HUES64 (cell line): ENCODE results near the gene PRLR.

Source experiments
- H3K27ac ChIP-seq: 2 replicates; pipeline ENCODE4 v1.7.0; 2013; ENCODE audit warnings: low read depth, low read length, inconsistent platforms
- H3K27me3 ChIP-seq: 2 replicates; pipeline ENCODE4 v1.6.1; 2013; ENCODE audit warnings: mild to moderate bottlenecking, low read length; ENCODE audit not compliant: insufficient read depth
- H3K36me3 ChIP-seq: 2 replicates; pipeline ENCODE4 v1.6.1; 2013; ENCODE audit warnings: mild to moderate bottlenecking, low read length; ENCODE audit not compliant: insufficient read depth
- H3K4me1 ChIP-seq: 2 replicates; pipeline ENCODE4 v1.6.1; 2013; ENCODE audit warnings: mild to moderate bottlenecking, low read length, moderate library complexity; ENCODE audit not compliant: insufficient read depth
- H3K4me3 ChIP-seq: 2 replicates; pipeline ENCODE4 v1.5.1; 2013; ENCODE audit warnings: mild to moderate bottlenecking, low read length, moderate library complexity
- H3K9ac ChIP-seq: 2 replicates; pipeline ENCODE4 v1.6.1; 2013; ENCODE audit warnings: mild to moderate bottlenecking, low read depth, low read length
- H3K9me3 ChIP-seq: 2 replicates; pipeline ENCODE4 v1.6.1; 2013; ENCODE audit warnings: low read depth, low read length; ENCODE audit not compliant: insufficient read depth
- WGBS: fragments of 150-250, 120-280 bp; methylation state at CpG from one replicate; pipeline ENCODE4 v1.1.7; 2013; ENCODE audit warnings: missing lambda C conversion rate; 5-methylcytosine and 5-hydroxymethylcytosine counted together

PRLR gene

DNA sequence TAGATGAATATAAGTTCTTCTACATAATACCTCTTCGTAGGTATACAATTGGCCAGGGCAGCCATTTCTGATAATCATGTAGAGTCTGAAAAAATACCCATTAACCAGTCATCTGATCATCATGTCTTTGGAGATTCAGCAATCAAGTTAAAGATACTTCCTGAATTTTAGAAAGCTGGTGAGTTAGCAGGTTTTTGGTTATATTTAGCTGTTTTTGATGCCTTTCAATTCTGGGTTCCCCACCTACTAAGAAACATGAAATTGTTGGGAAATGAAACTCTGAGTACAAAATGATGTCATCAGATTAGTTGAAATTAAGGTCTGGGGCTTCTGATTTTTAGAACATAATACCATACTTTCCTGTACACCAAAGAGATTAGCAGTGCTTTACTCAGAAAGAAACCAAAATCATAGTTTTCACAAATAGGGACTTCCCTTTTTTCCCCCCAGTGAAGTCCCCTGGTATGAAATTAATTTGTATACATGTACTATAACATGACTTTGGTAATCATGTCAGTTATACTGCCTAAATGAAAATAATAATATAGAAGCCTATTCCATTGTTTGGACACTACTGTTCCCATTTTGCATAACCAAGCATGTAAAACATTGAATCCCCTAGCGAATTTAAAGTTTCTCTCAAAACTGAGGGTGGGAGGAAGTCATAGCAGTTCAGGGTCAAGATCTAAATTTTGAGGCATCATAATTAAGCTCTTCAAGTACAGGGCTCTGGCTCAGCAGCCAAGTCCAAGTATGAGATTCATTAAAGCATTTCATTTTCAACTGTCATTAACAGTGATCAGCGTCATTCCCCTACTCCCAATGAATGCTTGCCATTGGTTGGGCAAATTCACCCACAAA is 17.9 kb downstream of the PRLR start:
- Histone ChIP-seq H3K36me3 (no peaks in the 10 kb centered on the region), H3K9ac (no peak overlapping the region), H3K9me3 (no peaks in the 10 kb centered on the region), H3K27me3 (no peaks in the 10 kb centered on the region), H3K4me1 (no peaks in the 10 kb centered on the region), H3K27ac (no peak overlapping the region), H3K4me3 (no peak overlapping the region)
- WGBS: 65% methylated on average over 3 of the region's 3 CpGs

DNA sequence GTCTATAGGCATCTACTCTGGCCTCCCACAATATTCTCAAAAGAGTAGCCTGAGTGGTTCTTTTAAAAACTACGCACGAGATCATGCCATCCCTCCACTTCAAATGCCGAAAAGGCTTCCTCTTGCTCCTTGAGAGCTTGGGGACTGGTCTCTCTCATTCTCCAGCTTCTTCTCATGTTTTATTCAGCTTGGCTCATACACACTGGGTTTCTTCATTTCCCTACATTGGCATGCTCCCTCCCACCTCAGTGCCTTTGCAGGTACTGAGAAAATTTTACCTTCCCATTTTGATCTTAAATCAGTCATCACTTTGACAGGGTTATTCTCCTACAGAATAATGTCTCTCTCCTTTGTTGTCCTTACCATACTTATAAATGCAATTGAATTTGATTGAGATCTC is 20.4 kb downstream of the PRLR start:
- Histone ChIP-seq H3K4me3 (no peak overlapping the region), H3K9me3 (no peaks in the 10 kb centered on the region)

DNA sequence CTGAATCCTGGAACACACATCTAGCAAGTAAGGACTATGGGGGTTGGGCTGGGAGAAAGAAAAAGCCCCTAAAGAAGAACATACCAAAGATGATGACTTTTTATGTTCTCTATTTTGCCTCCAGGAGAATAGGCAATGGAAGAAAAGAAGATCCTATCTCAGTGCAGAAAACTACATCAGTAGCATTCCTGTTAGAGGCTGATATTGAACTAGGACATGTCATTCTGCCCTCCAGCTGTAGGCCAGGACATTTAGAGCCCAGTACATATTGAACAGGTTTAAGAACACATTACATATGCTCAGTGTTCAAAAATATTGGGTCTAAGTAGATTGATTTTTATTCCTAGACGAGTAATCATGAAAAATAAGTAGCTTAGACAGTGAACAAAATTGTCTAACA is 24.7 kb downstream of the PRLR start:
- Histone ChIP-seq H3K4me1 (no peaks in the 10 kb centered on the region), H3K27me3 (no peaks in the 10 kb centered on the region), H3K9ac (no peak overlapping the region), H3K4me3 (no peak overlapping the region), H3K36me3 (no peaks in the 10 kb centered on the region), H3K27ac (no peak overlapping the region), H3K9me3 (no peaks in the 10 kb centered on the region)
- WGBS: no CpG with 5 or more reads among the region's 1 CpG

More for the DNA sequence above, 20.4 kb downstream of the PRLR start:
- Histone ChIP-seq H3K27ac (no peak overlapping the region), H3K9ac (no peak overlapping the region), H3K36me3 (no peaks in the 10 kb centered on the region), H3K4me1 (no peaks in the 10 kb centered on the region), H3K27me3 (no peaks in the 10 kb centered on the region)
- 93% methylated on average over 3 of the region's 3 CpGs for WGBS

DNA sequence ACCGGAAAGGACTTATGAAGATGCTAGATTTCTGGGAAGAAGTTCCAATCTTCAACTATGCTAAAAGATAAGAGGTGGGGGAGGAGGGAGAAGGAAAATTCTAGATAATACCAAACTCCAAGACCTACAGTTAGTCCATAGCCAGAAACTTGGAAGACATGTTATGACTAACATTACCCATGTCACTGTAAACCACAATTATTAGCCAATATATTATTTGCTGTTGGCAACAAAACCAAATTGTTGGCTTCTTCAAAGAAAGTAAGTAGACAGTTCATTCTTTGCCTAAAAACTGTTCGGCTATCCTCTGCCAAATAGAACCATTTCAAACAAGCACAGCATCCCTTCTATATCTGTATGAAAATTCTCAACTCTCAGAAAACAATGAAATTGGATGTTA is 25.1 kb downstream of the PRLR start:
- H3K9ac ChIP-seq: no peak overlapping the region
- no peaks in the 10 kb centered on the region for H3K27me3 ChIP-seq
- H3K27ac ChIP-seq: no peak overlapping the region
- no peaks in the 10 kb centered on the region for H3K4me1 ChIP-seq
- H3K4me3 ChIP-seq: no peak overlapping the region
- WGBS: 92% methylated on average over 1 of the region's 2 CpGs
- H3K9me3 ChIP-seq: no peaks in the 10 kb centered on the region
- H3K36me3 ChIP-seq: no peaks in the 10 kb centered on the region

DNA sequence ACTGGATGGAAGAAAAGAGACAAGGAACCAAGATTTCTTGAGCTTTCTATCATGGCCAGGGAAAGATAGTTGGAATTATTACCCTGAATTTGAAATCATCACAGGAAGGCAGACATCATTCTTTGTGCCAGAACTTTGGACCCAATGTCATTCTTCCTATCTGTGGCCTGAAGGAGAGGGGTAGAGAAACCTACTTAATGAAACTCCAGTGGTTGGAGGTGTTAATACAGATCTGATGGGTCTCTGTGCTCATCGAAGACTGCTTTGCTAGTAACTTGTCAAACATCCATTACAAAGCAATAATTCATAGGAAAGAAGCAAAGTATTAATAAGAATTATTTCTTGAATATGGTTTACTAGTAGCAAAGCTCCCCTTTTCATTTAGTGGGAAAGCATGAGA is 26.9 kb downstream of the PRLR start:
- H3K27ac ChIP-seq: no peak overlapping the region
- H3K4me1 ChIP-seq: 0 out of 2 replicates have a peak, but pooled peaks cover 6% of the 10 kb centered on the region
- no peaks in the 10 kb centered on the region for H3K27me3 ChIP-seq
- H3K9ac ChIP-seq: no peak overlapping the region
- no peaks in the 10 kb centered on the region for H3K9me3 ChIP-seq
- no peak overlapping the region for H3K4me3 ChIP-seq
- H3K36me3 ChIP-seq: no peaks in the 10 kb centered on the region
- WGBS: no CpG with 5 or more reads among the region's 1 CpG

DNA sequence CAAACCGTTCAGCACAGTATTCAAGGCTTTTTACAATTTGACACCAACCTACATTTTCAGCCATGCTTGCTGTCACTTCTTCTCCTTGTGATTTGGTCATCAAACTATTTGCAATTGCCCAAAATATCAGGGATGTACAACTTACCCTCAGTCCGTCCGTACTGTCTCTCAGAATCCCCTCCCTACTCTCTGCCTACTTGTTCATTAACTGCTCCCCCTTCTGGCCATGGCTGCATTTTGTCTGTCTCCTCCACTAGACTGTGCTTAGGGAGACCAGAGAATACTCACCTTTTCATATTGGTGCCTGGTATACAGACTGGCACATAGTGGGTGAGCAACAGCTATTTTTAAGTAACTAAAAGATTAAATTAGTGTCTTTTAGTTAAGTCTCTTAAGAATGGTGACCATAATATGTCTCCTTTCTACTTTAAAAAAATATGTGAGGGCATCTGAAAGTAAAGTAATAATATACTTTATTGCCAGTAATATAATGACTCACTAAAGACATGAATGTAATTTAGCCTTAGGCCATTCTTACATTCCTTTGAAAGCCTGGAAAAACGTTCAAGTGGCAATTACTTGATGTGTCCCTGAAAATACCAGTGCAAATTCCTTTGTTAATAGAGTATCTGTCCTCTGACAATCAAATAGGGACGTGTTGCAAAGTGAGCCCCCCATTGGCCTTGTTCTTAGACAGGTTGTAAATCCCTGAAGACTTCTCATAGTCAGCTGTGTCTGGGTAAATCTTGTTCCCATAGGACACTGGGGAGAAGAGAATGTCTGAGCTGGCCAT is 27.8 kb downstream of the PRLR start:
- WGBS: 70% methylated on average over 5 of the region's 5 CpGs
- Histone ChIP-seq H3K27ac (no peak overlapping the region), H3K4me3 (no peak overlapping the region), H3K9ac (no peak overlapping the region), H3K36me3 (no peaks in the 10 kb centered on the region), H3K27me3 (no peaks in the 10 kb centered on the region), H3K9me3 (no peaks in the 10 kb centered on the region), H3K4me1 (0 out of 2 replicates have a peak, but pooled peaks cover 6% of the 10 kb centered on the region)

DNA sequence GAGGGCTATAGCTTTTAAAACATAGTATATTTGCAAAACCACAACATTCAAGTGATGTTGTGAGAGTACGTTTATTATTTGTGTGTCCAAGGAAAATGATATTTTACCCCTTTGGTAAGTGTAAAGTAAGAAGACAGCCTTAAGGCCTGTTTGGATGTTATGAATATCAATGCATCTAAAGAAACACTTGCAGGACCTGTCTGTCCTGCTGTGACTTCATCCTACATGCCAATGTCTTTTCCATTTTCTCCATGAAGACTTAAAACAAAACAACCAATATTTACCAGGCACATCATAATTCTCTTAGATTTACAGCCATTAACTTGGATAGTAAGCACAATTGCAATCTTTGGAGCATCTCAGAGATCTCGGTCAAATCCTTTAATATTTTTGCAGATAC is 29.0 kb downstream of the PRLR start:
- Histone ChIP-seq H3K4me1 (0 out of 2 replicates have a peak, but pooled peaks cover 6% of the 10 kb centered on the region), H3K36me3 (no peaks in the 10 kb centered on the region), H3K9ac (no peak overlapping the region), H3K27me3 (no peaks in the 10 kb centered on the region), H3K4me3 (no peak overlapping the region), H3K27ac (no peak overlapping the region), H3K9me3 (no peaks in the 10 kb centered on the region)
- 100% methylated on average over 2 of the region's 2 CpGs for WGBS

DNA sequence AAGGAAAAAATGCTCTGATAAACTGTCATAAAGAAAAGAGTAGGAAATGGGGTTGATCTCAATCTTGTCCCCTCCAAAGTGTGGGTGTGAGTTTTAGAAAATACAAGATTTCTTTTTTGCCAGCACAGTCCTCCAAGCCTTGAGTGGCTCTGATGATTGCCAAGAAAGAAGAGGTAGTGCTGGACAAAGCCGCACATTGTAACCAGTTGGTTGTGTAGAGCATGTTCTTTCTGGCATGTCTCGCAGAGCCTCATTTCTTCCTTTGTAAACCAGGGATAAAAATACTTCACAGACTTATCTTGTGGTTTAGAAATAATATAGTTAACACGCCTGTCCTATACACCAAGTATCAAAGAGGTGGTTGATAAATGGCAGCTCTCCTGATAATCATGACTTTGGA is 30.4 kb downstream of the PRLR start:
- 92% methylated on average over 2 of the region's 3 CpGs for WGBS

DNA sequence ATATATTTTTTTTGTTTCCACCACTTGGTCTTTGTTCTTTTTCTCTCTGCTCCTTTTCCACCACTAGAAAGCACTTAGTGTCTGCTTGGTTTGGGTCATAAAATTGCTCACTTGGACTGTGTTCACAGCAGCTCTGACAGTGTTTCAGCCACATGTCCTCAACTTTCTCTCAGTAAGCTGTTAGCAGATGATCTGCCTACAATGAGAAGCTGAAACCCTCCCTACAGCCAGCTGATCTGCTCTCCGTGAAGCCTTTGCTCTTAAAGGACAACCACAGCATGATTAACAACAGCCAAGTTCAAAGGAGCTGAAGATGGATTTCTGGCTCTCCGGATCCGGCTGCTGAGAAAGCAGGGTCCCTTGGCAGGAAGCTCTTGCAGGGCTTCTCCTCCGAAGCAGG is 31.6 kb downstream of the PRLR start:
- Histone ChIP-seq H3K9ac (no peak overlapping the region), H3K27me3 (no peaks in the 10 kb centered on the region), H3K9me3 (no peaks in the 10 kb centered on the region), H3K36me3 (no peaks in the 10 kb centered on the region), H3K4me3 (no peak overlapping the region), H3K4me1 (0 out of 2 replicates have a peak, but pooled peaks cover 6% of the 10 kb centered on the region), H3K27ac (no peak overlapping the region)
- 37% methylated on average over 4 of the region's 4 CpGs for WGBS

More for the DNA sequence above, 30.4 kb downstream of the PRLR start:
- 0 out of 2 replicates have a peak, but pooled peaks cover 6% of the 10 kb centered on the region for H3K4me1 ChIP-seq
- H3K9ac ChIP-seq: no peak overlapping the region
- no peaks in the 10 kb centered on the region for H3K27me3 ChIP-seq
- no peaks in the 10 kb centered on the region for H3K9me3 ChIP-seq
- H3K27ac ChIP-seq: no peak overlapping the region
- no peaks in the 10 kb centered on the region for H3K36me3 ChIP-seq
- no peak overlapping the region for H3K4me3 ChIP-seq

DNA sequence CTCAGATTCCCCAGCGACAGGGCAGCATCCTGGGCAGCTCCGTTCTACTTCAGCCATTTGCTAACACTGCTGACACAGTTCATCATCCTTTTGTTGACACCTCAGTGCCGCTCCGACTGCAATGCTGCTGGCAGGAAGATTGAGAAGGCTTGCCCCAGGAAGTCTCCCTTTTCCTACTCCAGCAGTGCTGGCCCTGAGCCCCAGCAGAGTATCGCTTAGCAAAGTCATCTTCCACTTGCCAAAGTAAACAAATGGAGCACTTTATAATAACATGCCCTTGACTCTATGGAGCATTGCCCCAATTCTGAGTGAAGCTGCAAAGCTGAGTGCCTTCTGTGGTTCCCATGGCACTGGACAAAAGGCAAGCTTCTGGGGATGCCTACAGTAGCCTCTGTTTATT is 32.2 kb downstream of the PRLR start:
- Histone ChIP-seq H3K4me3 (no peak overlapping the region), H3K27me3 (no peaks in the 10 kb centered on the region), H3K9me3 (no peaks in the 10 kb centered on the region), H3K27ac (no peak overlapping the region), H3K9ac (no peak overlapping the region), H3K36me3 (no peaks in the 10 kb centered on the region), H3K4me1 (0 out of 2 replicates have a peak, but pooled peaks cover 6% of the 10 kb centered on the region)
- 88% methylated on average over 5 of the region's 5 CpGs for WGBS

DNA sequence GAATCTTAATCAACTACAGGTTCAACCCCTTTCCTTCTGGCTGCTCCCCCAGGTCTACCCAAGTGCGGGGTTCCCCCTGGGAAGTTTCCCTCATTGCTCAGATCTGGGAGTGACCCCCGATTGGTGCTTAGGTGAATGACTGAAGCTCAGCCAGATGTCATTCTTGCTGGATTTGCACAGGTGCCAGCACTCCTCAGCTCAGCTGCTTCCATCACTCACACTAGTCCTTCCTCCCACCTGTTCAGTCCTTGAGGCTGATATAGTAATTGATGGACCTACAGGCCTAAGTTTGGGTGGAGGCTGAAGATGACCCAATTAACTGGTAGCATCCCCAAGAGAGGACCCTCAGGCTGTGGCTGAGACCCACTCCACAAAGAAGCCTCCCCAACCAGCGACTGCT is 32.9 kb downstream of the PRLR start:
- Histone ChIP-seq H3K4me1 (0 out of 2 replicates have a peak, but pooled peaks cover 6% of the 10 kb centered on the region), H3K36me3 (no peaks in the 10 kb centered on the region), H3K9ac (no peak overlapping the region), H3K27ac (no peak overlapping the region), H3K27me3 (no peaks in the 10 kb centered on the region), H3K9me3 (no peaks in the 10 kb centered on the region), H3K4me3 (no peak overlapping the region)
- 95% methylated on average over 3 of the region's 3 CpGs for WGBS
